ENCODE data around the gene SEC16A.

The SEC16A gene

GRCh38 chr9:136482793-136483588 is at the start of gene SEC16A:
SEC16A (minus strand) TSS chr9:136483040; CDS start chr9:136477615, 5,425 bp downstream.
- ChIA-PET CTCF (interaction anchor here (1.0 to 9.2 kb wide), 8 partner anchors 17 to 246 kb away, joined by 3 to 674 read pairs (median 70); no protein-coding TSS in a partner anchor), POLR2A (interaction anchor here (0.6 to 1.0 kb wide), 3 partner anchors 13 to 142 kb away, joined by 3 read pairs; no protein-coding TSS in a partner anchor)
- peak within 1 kb of the TSS; percentile 78 for H3K4me3 ChIP-seq (ENCODE audit: low read depth, low read length)
- TF ChIP-seq CTCF (IDR thresholded peaks at IDR 0.05; ENCODE audit: insufficient read depth, low read length, missing control alignments): no peak
- DNase-seq (ENCODE audit: low read depth, low spot score): peak; percentile 83

GRCh38 chr9:136531904-136532798 is 49.3 kb upstream of the SEC16A start:
- H3K4me3 ChIP-seq (ENCODE audit: low read depth, low read length): no peak overlapping the region
- POLR2A ChIA-PET: no interaction called here
- CTCF ChIA-PET: interaction anchor here (0.8 to 1.1 kb wide), 2 partner anchors 8 to 133 kb away, joined by 3 read pairs; no protein-coding TSS in a partner anchor
- no peak for TF ChIP-seq CTCF (IDR thresholded peaks at IDR 0.05; ENCODE audit: insufficient read depth, low read length, missing control alignments)
- DNase-seq (ENCODE audit: low read depth, low spot score): no peak

GRCh38 chr9:136531186-136531903 is 48.5 kb upstream of the SEC16A start:
- CTCF ChIA-PET: interaction anchor here (1.1 kb wide), 1 partner anchor 9 kb away, joined by 3 read pairs; no protein-coding TSS in a partner anchor
- no peak for DNase-seq (ENCODE audit: low read depth, low spot score)
- no peak overlapping the region for H3K4me3 ChIP-seq (ENCODE audit: low read depth, low read length)
- POLR2A ChIA-PET: no interaction called here
- no peak for TF ChIP-seq CTCF (IDR thresholded peaks at IDR 0.05; ENCODE audit: insufficient read depth, low read length, missing control alignments)

- ChIA-PET POLR2A (no interaction called here), CTCF (interaction anchor here (1.1 to 2.6 kb wide), 3 partner anchors 10 to 45 kb away, joined by 3 to 12 read pairs (median 5); no protein-coding TSS in a partner anchor)
- no peak overlapping the region for H3K4me3 ChIP-seq (ENCODE audit: low read depth, low read length)
- TF ChIP-seq CTCF (IDR thresholded peaks at IDR 0.05; ENCODE audit: insufficient read depth, low read length, missing control alignments): no peak
- no peak for DNase-seq (ENCODE audit: low read depth, low spot score)
Measured at GRCh38 chr9:136530461-136531089, 47.7 kb upstream of the SEC16A start.

- no peak overlapping the region for H3K4me3 ChIP-seq (ENCODE audit: low read depth, low read length)
- ChIA-PET POLR2A (no interaction called here), CTCF (interaction anchor here (1.3 to 2.6 kb wide), 3 partner anchors 8 to 45 kb away, joined by 4 to 12 read pairs (median 5); no protein-coding TSS in a partner anchor)
- no peak for DNase-seq (ENCODE audit: low read depth, low spot score)
- no peak for TF ChIP-seq CTCF (IDR thresholded peaks at IDR 0.05; ENCODE audit: insufficient read depth, low read length, missing control alignments)
Measured at GRCh38 chr9:136529516-136530460, 46.9 kb upstream of the SEC16A start.
